Fibroblast of the aortic adventitia (primary cell): ENCODE results near the gene ANKRD7. TPM values are rescaled to one million over a fixed set of nuclear protein-coding genes. Genes with fewer than 3 reads are reported as not detected.

ENCODE experiments used
- DNase-seq: peaks from one replicate; pipeline ENCODE4 v3.0.0-alpha.2; 2010; ENCODE audit warnings: low read depth
- H3K4me3 ChIP-seq: 2 replicates; pipeline ENCODE4 v1.5.1; 2011; ENCODE audit warnings: low read depth, mild to moderate bottlenecking, control low read depth, low read length, moderate library complexity
- total RNA-seq: library from RNA; depleted of rRNA; stranded (reverse); fragments of >200 nt; gene quantifications from 2 replicates; pipeline ENCODE4 v1.2.3, GENCODE V29; 2012; ENCODE audit warnings: low replicate concordance
- TF ChIP-seq, protein P1 (sequence below): IDR thresholded peaks from 2 replicates; pipeline ENCODE4 v1.5.1; 2011; ENCODE audit warnings: mild to moderate bottlenecking, low read length, control low read depth, inconsistent platforms; ENCODE audit not compliant: insufficient read depth

ANKRD7 gene
- total RNA-seq, 1 donor = 3.9 TPM

GRCh38 chr7:118250860-118251494 is 26.5 kb downstream of the ANKRD7 start:
- no peak overlapping the region for H3K4me3 ChIP-seq
- DNase-seq = peak; percentile 1
- TF ChIP-seq, protein P1, sequence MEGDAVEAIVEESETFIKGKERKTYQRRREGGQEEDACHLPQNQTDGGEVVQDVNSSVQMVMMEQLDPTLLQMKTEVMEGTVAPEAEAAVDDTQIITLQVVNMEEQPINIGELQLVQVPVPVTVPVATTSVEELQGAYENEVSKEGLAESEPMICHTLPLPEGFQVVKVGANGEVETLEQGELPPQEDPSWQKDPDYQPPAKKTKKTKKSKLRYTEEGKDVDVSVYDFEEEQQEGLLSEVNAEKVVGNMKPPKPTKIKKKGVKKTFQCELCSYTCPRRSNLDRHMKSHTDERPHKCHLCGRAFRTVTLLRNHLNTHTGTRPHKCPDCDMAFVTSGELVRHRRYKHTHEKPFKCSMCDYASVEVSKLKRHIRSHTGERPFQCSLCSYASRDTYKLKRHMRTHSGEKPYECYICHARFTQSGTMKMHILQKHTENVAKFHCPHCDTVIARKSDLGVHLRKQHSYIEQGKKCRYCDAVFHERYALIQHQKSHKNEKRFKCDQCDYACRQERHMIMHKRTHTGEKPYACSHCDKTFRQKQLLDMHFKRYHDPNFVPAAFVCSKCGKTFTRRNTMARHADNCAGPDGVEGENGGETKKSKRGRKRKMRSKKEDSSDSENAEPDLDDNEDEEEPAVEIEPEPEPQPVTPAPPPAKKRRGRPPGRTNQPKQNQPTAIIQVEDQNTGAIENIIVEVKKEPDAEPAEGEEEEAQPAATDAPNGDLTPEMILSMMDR = peak; percentile 32

DNA sequence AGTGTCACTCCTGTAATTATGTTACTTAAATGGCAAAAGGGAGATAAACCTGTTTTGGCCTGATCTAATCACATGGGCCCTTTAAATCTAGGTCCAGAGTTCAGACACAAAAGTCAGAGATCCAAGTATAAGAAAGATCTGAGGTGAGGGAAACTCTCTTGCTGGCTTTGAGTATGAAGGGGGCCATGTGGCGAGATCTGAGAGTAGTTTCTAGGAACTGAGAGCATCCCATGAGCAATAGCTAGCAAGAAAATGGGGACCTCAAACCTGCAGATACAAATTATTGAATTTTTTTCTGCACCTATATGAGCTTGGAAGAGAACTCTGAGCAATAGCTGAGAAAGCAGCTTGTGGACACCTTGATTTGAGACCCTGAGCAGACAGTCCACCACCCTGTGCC is 27.6 kb downstream of the ANKRD7 start:
- TF ChIP-seq, protein P1 = no peak
- DNase-seq = no peak

GRCh38 chr7:118259115-118259514 is 34.6 kb downstream of the ANKRD7 start:
- no peak overlapping the region for H3K4me3 ChIP-seq
- TF ChIP-seq, protein P1 = no peak
- DNase-seq = peak; percentile 4

More for the DNA sequence above, 27.6 kb downstream of the ANKRD7 start:
- no peak overlapping the region for H3K4me3 ChIP-seq

DNA sequence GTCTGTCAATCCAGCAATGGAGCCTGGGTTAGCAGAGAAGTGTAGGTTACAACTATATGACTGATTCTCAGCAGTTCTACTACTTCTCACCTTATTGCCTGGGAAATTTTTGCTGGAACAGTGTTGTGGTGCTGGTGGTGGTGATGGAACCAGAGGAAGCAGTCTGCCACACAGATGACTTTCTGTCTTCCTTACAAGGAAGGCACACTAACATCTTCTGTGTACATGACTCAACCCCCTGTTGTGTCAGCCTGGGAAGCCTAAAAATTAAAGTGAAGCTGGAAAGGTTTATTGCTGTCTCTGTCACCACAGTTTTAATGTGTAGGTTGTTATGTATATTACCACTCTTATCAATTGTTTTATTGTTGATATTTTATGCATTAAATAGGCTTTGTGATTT is 40.3 kb downstream of the ANKRD7 start:
- H3K4me3 ChIP-seq = no peak overlapping the region
- no peak for DNase-seq
- TF ChIP-seq, protein P1 = no peak

DNA sequence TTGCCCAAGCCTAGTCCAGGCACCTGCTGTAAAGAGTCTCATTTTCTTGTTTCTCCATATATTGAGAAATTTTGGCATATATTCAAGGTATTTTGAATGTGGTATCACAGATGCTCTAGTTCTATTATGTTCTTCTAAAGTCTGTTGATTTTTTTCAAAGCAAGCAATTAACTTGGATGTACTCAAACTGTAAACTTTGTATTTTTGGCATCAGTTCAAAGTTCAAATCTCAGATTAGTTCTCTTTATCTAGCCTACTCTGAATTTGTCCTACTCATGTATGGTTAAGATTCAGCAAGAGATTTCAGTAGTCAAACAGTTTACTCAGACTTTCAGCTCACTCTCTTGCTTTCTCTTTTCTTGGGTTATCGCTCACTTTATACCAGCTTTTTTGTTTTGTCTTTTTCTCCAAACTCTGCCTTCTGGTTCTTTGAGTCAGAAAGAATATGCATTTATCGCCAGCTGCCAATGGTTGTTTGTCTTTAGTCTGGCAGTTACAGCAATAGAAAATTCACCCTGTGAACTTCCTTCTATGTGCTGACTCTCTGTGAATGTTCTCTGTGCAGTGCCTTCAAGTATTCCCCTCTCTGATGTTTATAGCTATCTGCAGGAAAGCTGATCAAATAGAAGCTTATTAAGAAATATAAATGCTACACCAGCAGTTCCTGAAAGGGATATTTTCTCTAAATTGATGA is 56.0 kb downstream of the ANKRD7 start:
- H3K4me3 ChIP-seq = no peak overlapping the region
- DNase-seq = no peak
- TF ChIP-seq, protein P1 = no peak

- DNase-seq = no peak
- no peak overlapping the region for H3K4me3 ChIP-seq
- TF ChIP-seq, protein P1 = no peak
These were observed 56.7 kb downstream of the ANKRD7 start for GRCh38 chr7:118281196-118281595.

DNA sequence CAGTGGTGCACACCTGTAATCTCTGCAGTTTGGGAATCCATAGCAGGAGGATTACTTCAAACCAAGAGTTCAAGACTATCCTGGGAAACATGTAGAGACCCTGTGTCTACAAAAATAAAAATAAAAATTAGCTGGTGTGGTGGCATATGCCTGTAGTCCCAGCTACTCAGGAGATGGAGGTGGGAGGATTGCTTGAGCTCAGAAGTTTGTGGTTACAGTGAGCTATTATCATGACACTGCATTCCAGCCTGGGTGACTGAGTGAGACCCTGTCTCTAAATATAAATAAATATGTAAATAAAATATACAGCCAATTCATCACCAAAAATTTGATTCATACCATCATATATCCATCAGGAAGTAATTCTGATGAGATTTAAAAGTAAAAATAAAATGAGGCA is 60.9 kb downstream of the ANKRD7 start:
- TF ChIP-seq, protein P1 = no peak
- H3K4me3 ChIP-seq = no peak overlapping the region
- no peak for DNase-seq
